Measurements from ENCODE around the gene LSM3.

The LSM3 gene

GRCh38 chr3:14244521-14245247 lies 66.1 kb downstream of the LSM3 start:
- no peak for ATAC-seq (ENCODE audit: low read depth)
- no peak overlapping the region for H3K27ac ChIP-seq (ENCODE audit: poor library complexity, severe bottlenecking)

GRCh38 chr3:14245248-14245639 lies 66.6 kb downstream of the LSM3 start:
- H3K27me3 ChIP-seq (ENCODE audit: insufficient read depth, poor library complexity, severe bottlenecking), result no peaks in the 10 kb centered on the region
- ATAC-seq (ENCODE audit: low read depth), result no peak
- no peaks in the 10 kb centered on the region for H3K9me3 ChIP-seq (ENCODE audit: severe bottlenecking)
- no peak overlapping the region for H3K27ac ChIP-seq (ENCODE audit: poor library complexity, severe bottlenecking)
- H3K4me1 ChIP-seq (ENCODE audit: insufficient read depth, poor library complexity, severe bottlenecking), result no peaks in the 10 kb centered on the region
- no peak for TF ChIP-seq CTCF (IDR thresholded peaks at IDR 0.05; ENCODE audit: poor library complexity, severe bottlenecking)
- no peak overlapping the region for H3K4me3 ChIP-seq (ENCODE audit: severe bottlenecking)
- DNase-seq (ENCODE audit: low spot score), result no peak
- no peaks in the 10 kb centered on the region for H3K36me3 ChIP-seq (ENCODE audit: low read depth)

More at GRCh38 chr3:14244521-14245247, 66.1 kb downstream of the LSM3 start:
- Histone ChIP-seq H3K4me1 (ENCODE audit: insufficient read depth, poor library complexity, severe bottlenecking) (no peaks in the 10 kb centered on the region), H3K27me3 (ENCODE audit: insufficient read depth, poor library complexity, severe bottlenecking) (no peaks in the 10 kb centered on the region), H3K36me3 (ENCODE audit: low read depth) (no peaks in the 10 kb centered on the region), H3K4me3 (ENCODE audit: severe bottlenecking) (no peak overlapping the region), H3K9me3 (ENCODE audit: severe bottlenecking) (no peaks in the 10 kb centered on the region)
- no peak for DNase-seq (ENCODE audit: low spot score)
- TF ChIP-seq CTCF (IDR thresholded peaks at IDR 0.05; ENCODE audit: poor library complexity, severe bottlenecking), result no peak

GRCh38 chr3:14245822-14246221 lies 67.2 kb downstream of the LSM3 start:
- no peak for ATAC-seq (ENCODE audit: low read depth)
- no peak overlapping the region for H3K27ac ChIP-seq (ENCODE audit: poor library complexity, severe bottlenecking)

GRCh38 chr3:14246414-14246813 lies 67.8 kb downstream of the LSM3 start:
- no peaks in the 10 kb centered on the region for H3K27me3 ChIP-seq (ENCODE audit: insufficient read depth, poor library complexity, severe bottlenecking)
- H3K27ac ChIP-seq (ENCODE audit: poor library complexity, severe bottlenecking), result no peak overlapping the region
- ATAC-seq (ENCODE audit: low read depth) (no peak), DNase-seq (ENCODE audit: low spot score) (no peak)
- no peaks in the 10 kb centered on the region for H3K36me3 ChIP-seq (ENCODE audit: low read depth)
- H3K4me3 ChIP-seq (ENCODE audit: severe bottlenecking), result no peak overlapping the region
- no peaks in the 10 kb centered on the region for H3K4me1 ChIP-seq (ENCODE audit: insufficient read depth, poor library complexity, severe bottlenecking)
- no peak for TF ChIP-seq CTCF (IDR thresholded peaks at IDR 0.05; ENCODE audit: poor library complexity, severe bottlenecking)
- no peaks in the 10 kb centered on the region for H3K9me3 ChIP-seq (ENCODE audit: severe bottlenecking)

More at GRCh38 chr3:14245822-14246221, 67.2 kb downstream of the LSM3 start:
- no peaks in the 10 kb centered on the region for H3K4me1 ChIP-seq (ENCODE audit: insufficient read depth, poor library complexity, severe bottlenecking)
- DNase-seq (ENCODE audit: low spot score), result no peak
- H3K9me3 ChIP-seq (ENCODE audit: severe bottlenecking), result no peaks in the 10 kb centered on the region
- H3K36me3 ChIP-seq (ENCODE audit: low read depth), result no peaks in the 10 kb centered on the region
- no peaks in the 10 kb centered on the region for H3K27me3 ChIP-seq (ENCODE audit: insufficient read depth, poor library complexity, severe bottlenecking)
- H3K4me3 ChIP-seq (ENCODE audit: severe bottlenecking), result no peak overlapping the region
- TF ChIP-seq CTCF (IDR thresholded peaks at IDR 0.05; ENCODE audit: poor library complexity, severe bottlenecking), result no peak

GRCh38 chr3:14248477-14248848 lies 69.8 kb downstream of the LSM3 start:
- Histone ChIP-seq H3K27me3 (ENCODE audit: insufficient read depth, poor library complexity, severe bottlenecking) (no peaks in the 10 kb centered on the region), H3K4me3 (ENCODE audit: severe bottlenecking) (no peak overlapping the region), H3K9me3 (ENCODE audit: severe bottlenecking) (no peaks in the 10 kb centered on the region), H3K36me3 (ENCODE audit: low read depth) (no peaks in the 10 kb centered on the region), H3K4me1 (ENCODE audit: insufficient read depth, poor library complexity, severe bottlenecking) (no peaks in the 10 kb centered on the region), H3K27ac (ENCODE audit: poor library complexity, severe bottlenecking) (no peak overlapping the region)
- TF ChIP-seq CTCF (IDR thresholded peaks at IDR 0.05; ENCODE audit: poor library complexity, severe bottlenecking), result no peak
- ATAC-seq (ENCODE audit: low read depth) (no peak), DNase-seq (ENCODE audit: low spot score) (no peak)

Measured in RWPE2 (cell line).